22Rv1 (cell line): Measurements from ENCODE around the gene CUL4A.

Experiments used
- H3K27ac ChIP-seq: fragments of 450-650 bp; 2 replicates; pipeline ENCODE4 v1.5.1; 2017
- ZFX ChIP-seq: fragments of 450-650 bp; IDR thresholded peaks from 2 replicates; pipeline ENCODE4 v1.6.1; 2017; ENCODE audit warnings: antibody characterized with exemption, borderline replicate concordance
- TF ChIP-seq, protein P1 (sequence below): fragments of 450-650 bp; IDR thresholded peaks from 2 replicates; pipeline ENCODE4 v1.5.1; 2017; ENCODE audit warnings: mild to moderate bottlenecking

Gene CUL4A

GRCh38 chr13:113187883-113188665 lies 21.3 kb upstream of the CUL4A start:
- H3K27ac ChIP-seq, result 0 out of 2 replicates have a peak overlapping the region, but pooled peaks have one; percentile 18
- TF ChIP-seq ZFX, result no peak
- TF ChIP-seq, protein P1, sequence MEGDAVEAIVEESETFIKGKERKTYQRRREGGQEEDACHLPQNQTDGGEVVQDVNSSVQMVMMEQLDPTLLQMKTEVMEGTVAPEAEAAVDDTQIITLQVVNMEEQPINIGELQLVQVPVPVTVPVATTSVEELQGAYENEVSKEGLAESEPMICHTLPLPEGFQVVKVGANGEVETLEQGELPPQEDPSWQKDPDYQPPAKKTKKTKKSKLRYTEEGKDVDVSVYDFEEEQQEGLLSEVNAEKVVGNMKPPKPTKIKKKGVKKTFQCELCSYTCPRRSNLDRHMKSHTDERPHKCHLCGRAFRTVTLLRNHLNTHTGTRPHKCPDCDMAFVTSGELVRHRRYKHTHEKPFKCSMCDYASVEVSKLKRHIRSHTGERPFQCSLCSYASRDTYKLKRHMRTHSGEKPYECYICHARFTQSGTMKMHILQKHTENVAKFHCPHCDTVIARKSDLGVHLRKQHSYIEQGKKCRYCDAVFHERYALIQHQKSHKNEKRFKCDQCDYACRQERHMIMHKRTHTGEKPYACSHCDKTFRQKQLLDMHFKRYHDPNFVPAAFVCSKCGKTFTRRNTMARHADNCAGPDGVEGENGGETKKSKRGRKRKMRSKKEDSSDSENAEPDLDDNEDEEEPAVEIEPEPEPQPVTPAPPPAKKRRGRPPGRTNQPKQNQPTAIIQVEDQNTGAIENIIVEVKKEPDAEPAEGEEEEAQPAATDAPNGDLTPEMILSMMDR, result no peak

DNA sequence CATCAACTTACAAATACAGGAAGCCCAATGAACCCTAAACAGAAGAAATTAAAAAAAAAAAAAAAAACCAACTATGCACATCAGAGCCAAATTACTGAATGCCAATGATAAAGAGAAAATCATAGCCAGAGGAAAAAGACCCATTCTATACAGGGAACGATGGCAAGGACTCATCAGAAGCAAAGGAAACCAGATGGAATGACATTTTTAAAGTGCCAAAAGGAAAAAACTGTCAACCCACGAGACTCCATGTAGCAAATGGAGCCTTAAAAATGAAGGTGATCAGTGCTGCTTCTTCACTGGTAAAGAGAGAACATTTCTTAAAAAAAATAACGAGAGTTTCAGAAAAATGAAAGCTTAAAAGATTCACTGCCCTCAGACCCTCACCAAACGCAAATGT lies 19.2 kb upstream of the CUL4A start:
- no peak overlapping the region for H3K27ac ChIP-seq
- TF ChIP-seq, protein P1, result no peak
- no peak for TF ChIP-seq ZFX

DNA sequence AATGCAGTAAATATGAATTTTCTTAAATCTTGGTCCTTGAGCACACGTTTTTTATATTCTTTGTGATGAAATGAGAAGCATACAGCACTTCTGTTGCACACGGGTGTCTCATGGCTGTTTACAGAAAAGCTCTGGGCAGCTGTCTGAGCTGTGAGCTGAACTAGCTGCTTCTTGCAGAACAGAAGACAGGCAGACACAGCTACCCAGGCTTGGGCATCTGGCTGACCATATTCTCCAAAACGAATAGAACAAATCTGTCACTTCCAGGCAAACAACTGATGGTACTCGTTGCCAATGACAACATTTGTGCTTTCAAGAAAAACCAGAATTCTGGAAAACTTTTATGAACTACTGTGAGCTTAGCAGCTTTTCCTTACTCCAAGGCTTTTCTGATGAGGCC lies 17.1 kb upstream of the CUL4A start:
- TF ChIP-seq, protein P1, result no peak
- TF ChIP-seq ZFX, result no peak
- H3K27ac ChIP-seq, result no peak overlapping the region

GRCh38 chr13:113192902-113193301 lies 16.5 kb upstream of the CUL4A start:
- TF ChIP-seq, protein P1, result no peak
- no peak for TF ChIP-seq ZFX
- H3K27ac ChIP-seq, result no peak overlapping the region

DNA sequence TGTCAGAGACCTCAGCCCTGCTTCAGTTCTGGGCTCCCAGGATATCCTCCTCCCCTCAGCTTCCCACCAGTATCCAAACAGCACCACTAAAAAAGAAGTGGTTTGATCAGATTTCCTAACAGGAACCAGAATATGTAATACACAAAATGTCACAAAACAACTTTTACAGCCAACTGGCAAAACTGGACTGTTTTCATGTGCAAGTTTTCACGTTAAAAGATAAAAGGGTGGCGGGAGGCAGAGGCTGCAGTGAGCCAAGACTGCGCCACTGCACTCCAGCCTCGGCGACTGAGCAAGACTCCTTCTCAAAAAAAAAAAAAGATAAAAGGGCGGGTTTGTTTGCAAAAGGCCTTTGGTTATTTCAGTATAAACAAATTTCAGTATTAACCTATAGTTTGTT lies 14.1 kb upstream of the CUL4A start:
- no peak for TF ChIP-seq ZFX
- TF ChIP-seq, protein P1, result no peak
- no peak overlapping the region for H3K27ac ChIP-seq

GRCh38 chr13:113196970-113197737 lies 12.3 kb upstream of the CUL4A start:
- no peak overlapping the region for H3K27ac ChIP-seq
- TF ChIP-seq ZFX, result no peak
- TF ChIP-seq, protein P1, result no peak

- no peak for TF ChIP-seq ZFX
- TF ChIP-seq, protein P1, result no peak
- no peak overlapping the region for H3K27ac ChIP-seq
Observed at GRCh38 chr13:113201815-113202214, 7.6 kb upstream of the CUL4A start.
